WTC11 (cell line): ENCODE measurements around the gene PRSS33.

Source experiments
- CBFB ChIP-seq: sonication (generic); formaldehyde crosslinking; IDR thresholded peaks from 2 replicates; pipeline ENCODE4 v1.8.1; 2022; ENCODE audit warnings: mild to moderate bottlenecking, low read depth, missing genetic modification reagents
- FOXJ3 ChIP-seq: sonication (generic); formaldehyde crosslinking; IDR thresholded peaks from 2 replicates; pipeline ENCODE4 v1.9.0; 2021; ENCODE audit warnings: missing genetic modification reagents, mild to moderate bottlenecking, borderline replicate concordance
- NR3C1 ChIP-seq: sonication (generic); formaldehyde crosslinking; conservative IDR thresholded peaks from 2 replicates; pipeline ENCODE4 v1.8.1; 2023; ENCODE audit warnings: low read depth, mild to moderate bottlenecking, missing genetic modification reagents
- ZNF219 ChIP-seq: sonication (generic); formaldehyde crosslinking; IDR thresholded peaks from 2 replicates; pipeline ENCODE4 v1.8.0; 2023; ENCODE audit warnings: missing genetic modification reagents, mild to moderate bottlenecking, borderline replicate concordance
- TF ChIP-seq, protein P1 (sequence below): fragments of 200-600 bp; IDR thresholded peaks from 2 replicates; pipeline ENCODE4 v1.8.0; 2022; ENCODE audit warnings: antibody characterized with exemption
- TF ChIP-seq, protein P2 (sequence below): fragments of 250-450 bp; sonication (Bioruptor Pico); IDR thresholded peaks from 2 replicates; pipeline ENCODE4 v1.9.0; 2021; ENCODE audit warnings: mild to moderate bottlenecking

DNA sequence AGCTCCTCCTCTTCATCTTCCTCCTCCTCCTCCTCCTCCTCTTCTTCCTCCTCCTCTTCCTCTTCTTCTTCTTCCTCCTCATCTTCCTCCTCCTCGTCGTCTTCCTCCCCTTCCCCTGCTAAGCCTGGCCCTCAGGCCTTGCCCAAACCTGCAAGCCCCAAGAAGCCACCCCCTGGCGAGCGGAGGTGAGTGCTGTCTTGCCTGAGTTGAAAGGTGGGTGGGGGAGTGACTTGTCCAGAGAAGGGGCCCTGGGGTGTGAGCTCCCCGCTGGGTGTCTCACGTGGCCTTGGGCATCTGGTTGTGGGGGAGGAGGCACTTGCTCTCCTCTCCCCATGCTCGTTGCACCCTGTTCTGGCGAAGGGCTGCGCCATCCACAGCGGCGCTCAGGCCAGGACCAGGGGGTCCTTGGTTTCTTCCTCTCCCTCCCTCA is 18.2 kb downstream of the PRSS33 start:
- TF ChIP-seq, protein P1, sequence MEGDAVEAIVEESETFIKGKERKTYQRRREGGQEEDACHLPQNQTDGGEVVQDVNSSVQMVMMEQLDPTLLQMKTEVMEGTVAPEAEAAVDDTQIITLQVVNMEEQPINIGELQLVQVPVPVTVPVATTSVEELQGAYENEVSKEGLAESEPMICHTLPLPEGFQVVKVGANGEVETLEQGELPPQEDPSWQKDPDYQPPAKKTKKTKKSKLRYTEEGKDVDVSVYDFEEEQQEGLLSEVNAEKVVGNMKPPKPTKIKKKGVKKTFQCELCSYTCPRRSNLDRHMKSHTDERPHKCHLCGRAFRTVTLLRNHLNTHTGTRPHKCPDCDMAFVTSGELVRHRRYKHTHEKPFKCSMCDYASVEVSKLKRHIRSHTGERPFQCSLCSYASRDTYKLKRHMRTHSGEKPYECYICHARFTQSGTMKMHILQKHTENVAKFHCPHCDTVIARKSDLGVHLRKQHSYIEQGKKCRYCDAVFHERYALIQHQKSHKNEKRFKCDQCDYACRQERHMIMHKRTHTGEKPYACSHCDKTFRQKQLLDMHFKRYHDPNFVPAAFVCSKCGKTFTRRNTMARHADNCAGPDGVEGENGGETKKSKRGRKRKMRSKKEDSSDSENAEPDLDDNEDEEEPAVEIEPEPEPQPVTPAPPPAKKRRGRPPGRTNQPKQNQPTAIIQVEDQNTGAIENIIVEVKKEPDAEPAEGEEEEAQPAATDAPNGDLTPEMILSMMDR: no peak
- TF ChIP-seq ZNF219 (CRISPR knock-in tag) (no peak), CBFB (CRISPR knock-in tag) (no peak), FOXJ3 (CRISPR knock-in tag) (no peak), NR3C1 (no peak)
- TF ChIP-seq, protein P2, sequence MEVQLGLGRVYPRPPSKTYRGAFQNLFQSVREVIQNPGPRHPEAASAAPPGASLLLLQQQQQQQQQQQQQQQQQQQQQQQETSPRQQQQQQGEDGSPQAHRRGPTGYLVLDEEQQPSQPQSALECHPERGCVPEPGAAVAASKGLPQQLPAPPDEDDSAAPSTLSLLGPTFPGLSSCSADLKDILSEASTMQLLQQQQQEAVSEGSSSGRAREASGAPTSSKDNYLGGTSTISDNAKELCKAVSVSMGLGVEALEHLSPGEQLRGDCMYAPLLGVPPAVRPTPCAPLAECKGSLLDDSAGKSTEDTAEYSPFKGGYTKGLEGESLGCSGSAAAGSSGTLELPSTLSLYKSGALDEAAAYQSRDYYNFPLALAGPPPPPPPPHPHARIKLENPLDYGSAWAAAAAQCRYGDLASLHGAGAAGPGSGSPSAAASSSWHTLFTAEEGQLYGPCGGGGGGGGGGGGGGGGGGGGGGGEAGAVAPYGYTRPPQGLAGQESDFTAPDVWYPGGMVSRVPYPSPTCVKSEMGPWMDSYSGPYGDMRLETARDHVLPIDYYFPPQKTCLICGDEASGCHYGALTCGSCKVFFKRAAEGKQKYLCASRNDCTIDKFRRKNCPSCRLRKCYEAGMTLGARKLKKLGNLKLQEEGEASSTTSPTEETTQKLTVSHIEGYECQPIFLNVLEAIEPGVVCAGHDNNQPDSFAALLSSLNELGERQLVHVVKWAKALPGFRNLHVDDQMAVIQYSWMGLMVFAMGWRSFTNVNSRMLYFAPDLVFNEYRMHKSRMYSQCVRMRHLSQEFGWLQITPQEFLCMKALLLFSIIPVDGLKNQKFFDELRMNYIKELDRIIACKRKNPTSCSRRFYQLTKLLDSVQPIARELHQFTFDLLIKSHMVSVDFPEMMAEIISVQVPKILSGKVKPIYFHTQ (CRISPR knock-in tag): no peak
